Breast epithelium (tissue), 4 donors: ENCODE measurements around the gene LIME1. TPM values are rescaled to one million over a fixed set of nuclear protein-coding genes. Genes with fewer than 3 reads are reported as not detected.

Experiments used
- DNase-seq, 2 donors: peaks; one replicate each; pipeline ENCODE4 v3.0.0-alpha.2; 2019; ENCODE audit warnings: low spot score in 2 of 2
- H3K27ac ChIP-seq, 2 donors: fragments of 200-600 bp; sonication (generic) in 1 of 2; one replicate each; pipeline ENCODE4 v1.5.1; 2016 to 2019; ENCODE audit warnings: mild to moderate bottlenecking in 1 of 2
- H3K27me3 ChIP-seq, 2 donors: fragments of 200-600 bp; sonication (generic) in 1 of 2; one replicate each; pipeline versions ENCODE4 v1.5.1 to v1.6.0; 2017 to 2019; ENCODE audit warnings: control low read depth in 1 of 2, mild to moderate bottlenecking in 1 of 2
- H3K36me3 ChIP-seq: fragments of 200-600 bp; one replicate; pipeline ENCODE4 v1.5.1; 2019
- H3K4me1 ChIP-seq, 2 donors: fragments of 200-600 bp; sonication (generic); one replicate each; pipeline ENCODE4 v1.5.1; 2016 to 2019; ENCODE audit warnings: control low read depth in 1 of 2
- H3K4me3 ChIP-seq, 3 donors: fragments of 200-600 bp; sonication (generic); 1 replicate in 2 of 3; 2 replicates in 1 of 3; pipeline ENCODE4 v1.5.1; 2016 to 2019; ENCODE audit warnings: mild to moderate bottlenecking in 3 of 3, moderate library complexity in 2 of 3
- H3K9me3 ChIP-seq, 2 donors: fragments of 200-600 bp; sonication (generic) in 1 of 2; one replicate each; pipeline ENCODE4 v1.5.1; 2016 to 2019; ENCODE audit warnings: control low read depth in 1 of 2
- CTCF ChIP-seq, 3 donors: fragments of 450-650 bp; IDR thresholded peaks; one replicate each; pipeline ENCODE4 v1.5.1; 2016 to 2017; ENCODE audit warnings: antibody characterized with exemption in 3 of 3, mild to moderate bottlenecking in 3 of 3, moderate library complexity in 3 of 3
- POLR2A ChIP-seq: fragments of 450-650 bp; IDR thresholded peaks from one replicate; pipeline ENCODE4 v1.6.1; 2016; ENCODE audit warnings: antibody characterized with exemption, mild to moderate bottlenecking, moderate library complexity
- POLR2AphosphoS5 ChIP-seq, 3 donors: sonication (generic); formaldehyde crosslinking; IDR thresholded peaks; one replicate each; pipeline ENCODE4 v1.6.1; 2017; ENCODE audit warnings: antibody characterized with exemption in 3 of 3
- intact Hi-C: fragments of 100-400 bp; cut with DNase I; formaldehyde crosslinking; loops from one replicate; pipeline ENCODE4 v1.15.1; 2023; ENCODE audit warnings: low total_unique reads
- total RNA-seq, 3 donors: library from RNA; depleted of rRNA; stranded (reverse); fragments of >200 nt; gene quantifications; one replicate each; pipeline ENCODE4 v1.1.0, GENCODE V29; 2016

The LIME1 gene
- total RNA-seq, 3 donors from 2014 or later = 7.0 to 16.7 (median 12.0) TPM

DNA sequence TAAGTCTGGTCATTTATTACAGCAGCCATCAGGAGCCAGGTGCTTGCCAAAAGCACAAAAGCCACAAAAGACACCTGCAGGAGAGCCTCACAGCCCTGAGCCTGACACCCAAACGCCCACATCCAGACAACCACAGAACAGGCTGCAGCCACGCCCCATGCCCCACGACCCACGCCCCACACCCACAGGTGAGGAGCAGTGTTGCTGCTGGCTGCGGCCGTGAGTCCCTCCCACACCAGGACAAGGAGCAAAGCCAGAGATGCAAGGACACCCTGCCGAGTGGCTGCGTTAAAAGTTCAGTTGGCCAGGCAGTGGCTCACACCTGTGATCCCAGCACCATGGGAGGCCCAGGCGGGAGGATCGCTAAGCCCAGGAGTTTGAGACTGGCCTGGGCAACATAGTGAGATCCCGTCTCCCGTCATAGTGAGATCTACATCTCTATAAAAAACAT is 46.1 kb downstream of the LIME1 start:
- Histone ChIP-seq H3K27me3 (no peaks in the 10 kb centered on the region), H3K4me1 (no peaks in the 10 kb centered on the region), H3K9me3 (no peaks in the 10 kb centered on the region), H3K27ac (no peak overlapping the region), H3K36me3 (no peaks in the 10 kb centered on the region), H3K4me3 (no peak overlapping the region)
- TF ChIP-seq POLR2A (no peak), CTCF (IDR thresholded peaks at IDR 0.05) (no peak), POLR2AphosphoS5 (IDR thresholded peaks at IDR 0.05) (no peak)
- DNase-seq = no peak
- intact Hi-C loops = no loop called here

DNA sequence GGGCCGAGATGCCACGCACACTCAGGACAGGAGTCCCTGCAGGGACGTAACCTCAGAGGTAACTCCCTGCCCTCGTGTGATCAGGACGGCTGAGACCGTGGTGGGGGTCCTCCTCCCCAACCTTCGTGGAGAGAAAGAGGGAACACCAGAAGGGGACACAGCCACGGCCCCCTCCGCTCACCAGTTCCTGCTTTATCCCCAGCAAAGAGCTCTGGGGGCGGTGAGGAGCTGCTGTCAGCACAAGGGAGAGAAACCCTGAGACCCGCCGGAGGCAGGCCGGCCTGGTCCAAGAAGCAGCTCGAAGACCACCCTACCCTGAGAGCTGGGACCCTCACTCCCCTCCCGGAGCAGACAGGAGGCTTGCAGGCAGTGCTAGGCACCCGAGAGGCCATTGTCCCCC is 47.5 kb downstream of the LIME1 start:
- Histone ChIP-seq H3K4me1 (no peaks in the 10 kb centered on the region), H3K36me3 (no peaks in the 10 kb centered on the region), H3K9me3 (no peaks in the 10 kb centered on the region), H3K27me3 (no peaks in the 10 kb centered on the region), H3K27ac (peak overlapping the region in 1 of 2 donors; percentile 55), H3K4me3 (no peak overlapping the region)
- TF ChIP-seq POLR2A (no peak), CTCF (IDR thresholded peaks at IDR 0.05) (no peak), POLR2AphosphoS5 (IDR thresholded peaks at IDR 0.05) (no peak)
- DNase-seq = no peak
- intact Hi-C loops = no loop called here

DNA sequence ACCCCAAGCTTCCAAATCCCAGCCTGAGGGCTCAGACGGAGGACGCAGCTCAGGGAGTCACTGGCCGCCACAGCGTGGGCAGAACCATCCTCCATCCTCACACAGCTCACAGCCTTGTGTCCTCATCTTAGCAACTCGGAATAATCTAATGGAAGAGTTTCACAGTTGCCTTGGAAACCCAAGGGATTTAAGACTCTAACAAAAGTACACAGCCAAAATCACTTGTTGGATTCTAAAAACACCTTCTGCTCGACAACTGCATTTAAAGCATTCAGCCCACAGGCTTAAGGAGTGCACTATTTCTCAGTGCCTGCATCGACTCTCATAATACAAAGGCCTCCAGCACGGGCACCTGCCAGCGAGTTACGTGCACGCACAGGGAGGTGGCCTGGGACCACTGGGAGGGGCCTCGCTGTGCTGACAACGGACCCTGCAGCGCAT is 49.2 kb downstream of the LIME1 start:
- no peak for DNase-seq
- Histone ChIP-seq H3K27me3 (no peaks in the 10 kb centered on the region), H3K9me3 (no peaks in the 10 kb centered on the region), H3K27ac (peak overlapping the region in 1 of 2 donors; percentile 58), H3K4me3 (no peak overlapping the region), H3K36me3 (no peaks in the 10 kb centered on the region), H3K4me1 (no peaks in the 10 kb centered on the region)
- no peak for TF ChIP-seq POLR2AphosphoS5 (IDR thresholded peaks at IDR 0.05)
- TF ChIP-seq POLR2A = no peak
- no peak for TF ChIP-seq CTCF (IDR thresholded peaks at IDR 0.05)
- intact Hi-C loops = no loop called here

GRCh38 chr20:63787302-63787701 is 50.8 kb downstream of the LIME1 start:
- Histone ChIP-seq H3K27ac (peak overlapping the region in 1 of 2 donors; percentile 32), H3K36me3 (no peaks in the 10 kb centered on the region), H3K27me3 (no peaks in the 10 kb centered on the region), H3K4me1 (no peaks in the 10 kb centered on the region), H3K9me3 (no peaks in the 10 kb centered on the region), H3K4me3 (no peak overlapping the region)
- DNase-seq = no peak
- intact Hi-C loops = no loop called here
- TF ChIP-seq POLR2AphosphoS5 (IDR thresholded peaks at IDR 0.05) (no peak), POLR2A (no peak), CTCF (IDR thresholded peaks at IDR 0.05) (no peak)

DNA sequence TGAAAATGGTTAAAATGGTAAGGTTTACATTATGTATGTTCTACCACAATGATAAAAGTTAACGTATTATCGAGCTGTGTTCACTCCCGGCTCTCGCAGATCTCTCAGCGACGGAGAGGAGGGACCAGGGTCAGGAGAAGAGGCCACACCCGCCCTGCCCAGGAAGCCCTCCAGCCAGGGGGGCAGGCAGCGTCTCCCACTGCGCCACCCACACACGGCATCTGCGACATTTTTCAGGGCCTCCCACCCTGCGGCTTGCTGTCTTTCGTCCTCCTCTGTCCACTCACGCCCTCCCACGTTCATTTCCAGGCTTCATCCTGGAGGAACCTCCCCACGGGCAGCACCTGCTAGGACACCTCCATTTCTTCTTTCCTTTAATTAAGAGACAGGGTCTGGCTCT is 51.3 kb downstream of the LIME1 start:
- Histone ChIP-seq H3K27me3 (no peaks in the 10 kb centered on the region), H3K4me3 (no peak overlapping the region), H3K9me3 (no peaks in the 10 kb centered on the region), H3K36me3 (no peaks in the 10 kb centered on the region), H3K27ac (peak overlapping the region in 1 of 2 donors; percentile 32), H3K4me1 (no peaks in the 10 kb centered on the region)
- TF ChIP-seq POLR2A = no peak
- TF ChIP-seq CTCF (IDR thresholded peaks at IDR 0.05) = no peak
- no peak for TF ChIP-seq POLR2AphosphoS5 (IDR thresholded peaks at IDR 0.05)
- intact Hi-C loops = no loop called here
- no peak for DNase-seq

Other genes starting within 250 kb of the LIME1 start
- 10 to 100 TPM in 1 of 3 donors, 1 to 10 TPM in 1, under 1 TPM in 1; 0.48 to 20.6 (median 4.8) TPM for gene EEF1A2, start 237.6 kb upstream of the LIME1 start, total RNA-seq
- gene PPDPF, start 215.9 kb upstream of the LIME1 start, total RNA-seq = 100 to 1,000 TPM in 2 of 3 donors, 10 to 100 TPM in 1; 71.8 to 151 (median 133) TPM
- gene PTK6, start 199.3 kb upstream of the LIME1 start, total RNA-seq = 1 to 10 TPM in 1 of 3 donors, under 1 TPM in 2; 0.16 to 2.3 (median 0.88) TPM
- gene SRMS, start 188.9 kb upstream of the LIME1 start, total RNA-seq = under 1 TPM in 2 of 3 donors, not detected in 1; 0.59 to 0.66 TPM
- gene FNDC11, start 182.5 kb upstream of the LIME1 start, total RNA-seq = under 1 TPM; 0.29 to 0.33 (median 0.32) TPM
- 10 to 100 TPM in 2 of 3 donors, 1 to 10 TPM in 1; 9.9 to 22.6 (median 20.3) TPM for gene HELZ2, start 162.4 kb upstream of the LIME1 start, total RNA-seq
- 10 to 100 TPM in 2 of 3 donors, 1 to 10 TPM in 1; 6.6 to 11.0 (median 10.2) TPM for gene GMEB2, start 109.6 kb upstream of the LIME1 start, total RNA-seq
- gene STMN3, start 83.2 kb upstream of the LIME1 start, total RNA-seq = 10 to 100 TPM; 11.8 to 19.6 (median 17.7) TPM
- 10 to 100 TPM; 12.5 to 22.3 (median 15.1) TPM for gene RTEL1, start 78.4 kb upstream of the LIME1 start, total RNA-seq
- gene TNFRSF6B, start 40.0 kb upstream of the LIME1 start, total RNA-seq = 10 to 100 TPM in 1 of 3 donors, 1 to 10 TPM in 2; 2.8 to 40.0 (median 7.4) TPM
- 10 to 100 TPM; 30.7 to 41.0 (median 32.3) TPM for gene ARFRP1, start 28.7 kb upstream of the LIME1 start, total RNA-seq
- 10 to 100 TPM; 17.6 to 26.9 (median 24.9) TPM for gene ZGPAT, start 28.6 kb upstream of the LIME1 start, total RNA-seq
- 10 to 100 TPM; 22.9 to 58.9 (median 36.9) TPM for gene SLC2A4RG, start 3.1 kb downstream of the LIME1 start, total RNA-seq
- gene ZBTB46, start 94.6 kb downstream of the LIME1 start, total RNA-seq = 10 to 100 TPM in 2 of 3 donors, 1 to 10 TPM in 1; 8.2 to 18.7 (median 10.7) TPM
- not detected for gene ABHD16B, start 124.8 kb downstream of the LIME1 start, total RNA-seq
- gene TPD52L2, start 128.6 kb downstream of the LIME1 start, total RNA-seq = 100 to 1,000 TPM in 1 of 3 donors, 10 to 100 TPM in 2; 75.1 to 146 (median 84.2) TPM
- gene DNAJC5, start 158.5 kb downstream of the LIME1 start, total RNA-seq = 10 to 100 TPM; 31.1 to 37.9 (median 37.0) TPM
- 10 to 100 TPM; 24.2 to 44.9 (median 36.3) TPM for gene UCKL1, start 219.8 kb downstream of the LIME1 start, total RNA-seq
- 10 to 100 TPM in 1 of 3 donors, 1 to 10 TPM in 2; 5.8 to 12.7 (median 9.2) TPM for gene ZNF512B, start 233.3 kb downstream of the LIME1 start, total RNA-seq
- gene SAMD10, start 243.0 kb downstream of the LIME1 start, total RNA-seq = 1 to 10 TPM in 2 of 3 donors, under 1 TPM in 1; 0.96 to 3.3 (median 2.8) TPM
- 10 to 100 TPM; 53.9 to 67.5 (median 59.6) TPM for gene PRPF6, start 244.5 kb downstream of the LIME1 start, total RNA-seq